ENCODE data around the gene LZIC.

LZIC gene

DNA sequence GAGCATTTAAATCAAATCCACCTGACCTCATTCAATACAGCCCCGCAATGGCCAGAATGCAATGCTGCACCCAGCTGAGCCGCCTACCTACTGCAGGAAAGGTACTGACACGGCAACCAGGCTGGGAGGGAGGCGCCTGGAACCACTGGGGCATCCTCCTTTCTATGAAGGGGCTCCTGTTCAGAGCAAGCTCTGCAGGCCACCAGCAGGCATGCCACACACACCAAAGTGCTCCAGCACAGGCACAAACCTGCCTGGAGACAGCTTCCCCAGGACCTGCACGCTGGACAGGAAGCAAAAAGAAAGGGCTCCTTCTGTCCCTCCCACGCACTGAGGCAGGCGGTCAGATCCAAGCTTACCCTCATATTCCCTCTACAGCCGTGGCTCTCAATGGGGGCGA, 54.3 kb downstream of the LZIC start:
- no peak overlapping the region for H3K4me3 ChIP-seq (ENCODE audit: low read length)
- no peak for TF ChIP-seq CTCF (IDR thresholded peaks at IDR 0.05; ENCODE audit: insufficient read depth, low read depth, low read length, missing control alignments)
- DNase-seq (ENCODE audit: low read depth), result no peak

DNA sequence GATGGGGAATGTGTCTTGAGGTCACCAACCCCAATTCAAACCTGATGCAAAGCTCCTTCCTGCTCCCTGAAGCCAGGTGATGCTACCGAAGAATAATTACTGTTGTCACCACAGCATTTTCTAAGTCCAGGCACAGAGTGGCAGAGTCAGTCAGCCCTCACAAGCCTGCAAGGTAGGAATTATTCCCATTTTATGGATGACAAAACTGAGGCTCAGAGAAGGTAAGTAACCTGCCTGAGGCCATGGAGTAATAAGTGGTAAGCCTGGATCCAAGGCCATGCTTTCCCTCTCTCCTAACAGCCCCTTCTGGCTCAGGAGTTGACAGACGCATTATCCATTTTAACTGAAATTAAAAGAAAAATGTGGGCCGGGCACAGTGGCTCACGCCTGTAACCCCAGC, 56.1 kb downstream of the LZIC start:
- no peak for TF ChIP-seq CTCF (IDR thresholded peaks at IDR 0.05; ENCODE audit: insufficient read depth, low read depth, low read length, missing control alignments)
- no peak for DNase-seq (ENCODE audit: low read depth)
- H3K4me3 ChIP-seq (ENCODE audit: low read length), result no peak overlapping the region

DNA sequence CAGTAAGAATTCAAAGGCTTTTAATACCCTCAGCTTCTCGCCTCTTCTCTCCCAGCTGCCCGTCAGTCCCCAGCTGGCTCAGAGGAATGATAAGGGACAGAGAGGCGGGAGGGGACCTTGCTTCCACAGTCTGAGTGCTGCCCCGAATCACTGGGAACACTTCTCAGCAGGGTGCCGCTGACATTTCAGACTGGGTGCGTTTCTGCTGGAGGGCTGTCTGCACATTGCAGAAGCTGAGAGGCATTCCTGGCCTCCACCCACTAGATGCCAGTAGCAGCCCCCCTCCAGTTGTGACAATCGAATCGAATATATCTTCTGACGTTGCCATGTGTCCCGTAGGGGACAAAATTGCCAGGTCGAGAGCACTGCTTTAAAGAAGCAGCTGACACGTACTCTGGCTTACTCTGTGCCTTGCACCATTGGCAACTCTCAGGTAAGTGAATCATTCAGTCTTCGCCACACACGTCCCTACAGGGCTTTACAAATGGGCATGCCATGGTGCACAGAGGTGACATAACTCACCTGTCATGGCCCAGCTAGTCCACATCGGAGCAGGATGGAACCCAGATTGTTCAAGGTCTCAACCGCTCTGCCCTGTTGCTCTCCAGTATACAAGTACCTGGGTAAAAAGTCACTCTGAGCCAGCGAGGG, 57.0 kb downstream of the LZIC start:
- DNase-seq (ENCODE audit: low read depth), result no peak
- H3K4me3 ChIP-seq (ENCODE audit: low read length), result no peak overlapping the region
- no peak for TF ChIP-seq CTCF (IDR thresholded peaks at IDR 0.05; ENCODE audit: insufficient read depth, low read depth, low read length, missing control alignments)

- H3K4me3 ChIP-seq (ENCODE audit: low read length), result no peak overlapping the region
- no peak for TF ChIP-seq CTCF (IDR thresholded peaks at IDR 0.05; ENCODE audit: insufficient read depth, low read depth, low read length, missing control alignments)
- no peak for DNase-seq (ENCODE audit: low read depth)
Measured at GRCh38 chr1:9884805-9885204, 58.4 kb downstream of the LZIC start.

DNA sequence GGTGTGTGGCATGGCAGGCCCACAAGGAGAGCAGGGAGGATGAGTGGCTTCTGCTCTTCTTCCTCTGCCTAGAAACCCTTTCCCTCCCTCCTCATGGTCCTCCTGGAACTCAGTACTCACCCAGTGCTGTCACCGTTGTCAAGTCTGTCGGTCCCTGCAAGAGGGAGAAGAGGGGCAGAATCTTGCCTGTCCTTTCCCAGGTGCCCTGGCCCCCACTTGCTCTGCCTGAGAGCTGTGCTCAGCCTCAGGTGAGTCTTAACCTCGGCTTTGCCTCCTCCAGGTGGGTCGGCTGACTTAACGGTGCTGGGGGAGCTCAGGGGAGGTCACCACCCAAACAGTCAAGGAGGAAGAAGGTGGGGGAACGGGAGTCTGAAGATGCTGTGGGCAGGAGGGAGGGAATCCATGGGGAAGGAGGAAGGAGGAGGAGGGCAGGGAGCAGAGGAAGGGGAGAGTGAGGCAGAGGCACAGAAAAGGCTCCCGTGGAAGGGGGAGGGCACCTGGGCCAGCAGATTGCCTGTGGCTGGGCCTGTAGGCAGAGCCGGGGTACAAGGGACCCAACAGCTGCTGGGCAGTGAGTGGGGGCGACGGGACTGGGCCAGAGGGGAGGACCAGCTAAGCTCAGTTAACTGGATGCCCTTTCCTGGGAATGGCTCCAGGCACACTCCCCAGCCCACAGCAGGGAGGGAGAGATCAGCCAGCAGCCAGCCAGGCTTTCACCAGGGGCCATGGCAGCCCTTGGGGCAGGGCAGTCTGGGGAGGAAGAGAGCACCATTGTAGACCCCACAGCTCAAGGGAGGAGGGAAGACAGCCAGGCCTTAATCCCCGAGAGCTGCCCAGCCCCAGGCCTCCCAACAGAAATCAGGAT, 59.4 kb downstream of the LZIC start:
- no peak for TF ChIP-seq CTCF (IDR thresholded peaks at IDR 0.05; ENCODE audit: insufficient read depth, low read depth, low read length, missing control alignments)
- no peak overlapping the region for H3K4me3 ChIP-seq (ENCODE audit: low read length)

GRCh38 chr1:9882945-9883303, 60.3 kb downstream of the LZIC start:
- no peak for DNase-seq (ENCODE audit: low read depth)
- H3K4me3 ChIP-seq (ENCODE audit: low read length), result no peak overlapping the region
- TF ChIP-seq CTCF (IDR thresholded peaks at IDR 0.05; ENCODE audit: insufficient read depth, low read depth, low read length, missing control alignments), result no peak

More for the DNA sequence above, 59.4 kb downstream of the LZIC start:
- DNase-seq (ENCODE audit: low read depth), result no peak
